B cell (primary cell): ENCODE data around the gene PLXNB2. TPM values are rescaled to one million over a fixed set of nuclear protein-coding genes. Genes with fewer than 3 reads are reported as not detected.

Experiments
- ATAC-seq: fragments of 200-7000 bp; cut with Tn5 transposase; one replicate; pipeline ENCODE4 v1.10.0; 2021; ENCODE audit warnings: low read depth, mild to moderate bottlenecking, moderate number of reproducible peaks, moderate library complexity
- CTCF ChIA-PET: fragments of 350-600 bp; sonication (Branson Sonifier 250); formaldehyde crosslinking; loops from one replicate; lab custom pipeline; 2021; ENCODE audit warnings: antibody characterized with exemption, inconsistent platforms; lab: Charles Lee
- POLR2A ChIA-PET: fragments of 350-600 bp; sonication (Branson Sonifier 250); formaldehyde crosslinking; loops from one replicate; lab custom pipeline; 2021; ENCODE audit warnings: antibody characterized with exemption; lab: Charles Lee
- DNase-seq: peaks from one replicate; pipeline ENCODE4 v3.0.0; 2013
- H2AFZ ChIP-seq: 2 replicates; pipeline ENCODE4 v1.6.1; 2012; ENCODE audit warnings: mild to moderate bottlenecking, low read depth, low read length; ENCODE audit not compliant: insufficient read depth, poor library complexity, severe bottlenecking
- H3K27ac ChIP-seq, 2 donors: 1 replicate in 1 of 2; 2 replicates in 1 of 2; pipeline ENCODE4 v1.5.1; 2012 to 2013; ENCODE audit warnings: low read length in 2 of 2, mild to moderate bottlenecking in 2 of 2, moderate library complexity in 1 of 2
- H3K27me3 ChIP-seq, 4 experiments: fragments of 200-600 bp in 1 of 4; sonication (generic) in 1 of 4; replicated peaks in 1 of 4; 1 replicate in 2 of 4; 2 replicates in 2 of 4; pipeline versions ENCODE4 v1.6.1 to v1.7.0; 2013 to 2016; ENCODE audit warnings: low read length in 3 of 4, mild to moderate bottlenecking in 2 of 4, mixed read lengths in 1 of 4, moderate library complexity in 1 of 4; ENCODE audit not compliant: insufficient read depth in 4 of 4, control insufficient read depth in 3 of 4; ENCODE audit errors: control extremely low read depth in 1 of 4
- H3K36me3 ChIP-seq, 2 experiments: replicated peaks in 1 of 2; 1 replicate in 1 of 2; 2 replicates in 1 of 2; pipeline versions ENCODE4 v1.6.1 to v1.7.1; 2013; ENCODE audit warnings: low read length in 1 of 2; ENCODE audit not compliant: insufficient read depth in 2 of 2, control insufficient read depth in 1 of 2; ENCODE audit errors: control extremely low read depth in 1 of 2, extremely low read depth in 1 of 2
- H3K4me1 ChIP-seq, 2 donors: fragments of 200-600 bp in 1 of 2; sonication (generic) in 1 of 2; 1 replicate in 1 of 2; 2 replicates in 1 of 2; pipeline versions ENCODE4 v1.5.1 to v1.6.1; 2013 to 2017; ENCODE audit warnings: low read length in 2 of 2; ENCODE audit not compliant: control insufficient read depth in 2 of 2, insufficient read depth in 2 of 2
- H3K4me2 ChIP-seq: replicated peaks from 2 replicates; pipeline ENCODE3; 2012; ENCODE audit warnings: mild to moderate bottlenecking, low read depth, low read length; ENCODE audit not compliant: poor library complexity, severe bottlenecking
- H3K4me3 ChIP-seq, 5 experiments: fragments of 200-600 bp in 1 of 5; sonication (generic) in 1 of 5; 1 replicate in 3 of 5; 2 replicates in 2 of 5; pipeline versions ENCODE4 v1.5.1 to v1.7.0; 2011 to 2016; ENCODE audit warnings: low read length in 4 of 5, mild to moderate bottlenecking in 4 of 5, low read depth in 2 of 5, control low read depth in 1 of 5, moderate library complexity in 1 of 5; ENCODE audit not compliant: insufficient read depth in 1 of 5; ENCODE audit errors: control extremely low read depth in 1 of 5, extremely low read depth in 1 of 5
- H3K79me2 ChIP-seq: fragments of 200-600 bp; sonication (generic); one replicate; pipeline ENCODE4 v1.6.0; 2016; ENCODE audit warnings: low read length; ENCODE audit not compliant: control insufficient read depth, insufficient read depth
- H3K9ac ChIP-seq: fragments of 200-600 bp; sonication (generic); 2 replicates; pipeline ENCODE4 v1.6.1; 2017; ENCODE audit warnings: mild to moderate bottlenecking, low read length, moderate library complexity
- H3K9me3 ChIP-seq, 3 donors: one replicate each; pipeline versions ENCODE4 v1.6.1 to v1.7.1; 2013; ENCODE audit warnings: low read length in 2 of 3; ENCODE audit not compliant: control insufficient read depth in 2 of 3, insufficient read depth in 1 of 3; ENCODE audit errors: control extremely low read depth in 1 of 3
- H4K20me1 ChIP-seq: 2 replicates; pipeline ENCODE4 v1.6.0; 2012; ENCODE audit warnings: mild to moderate bottlenecking, low read length; ENCODE audit not compliant: insufficient read depth, control insufficient read depth, poor library complexity, severe bottlenecking
- H3K27ac Mint-ChIP-seq: one replicate; pipeline ENCODE4 v1.8.0; 2021; ENCODE audit warnings: mixed read lengths
- H3K27me3 Mint-ChIP-seq: one replicate; pipeline ENCODE4 v1.8.0; 2021; ENCODE audit warnings: mixed read lengths
- H3K4me1 Mint-ChIP-seq: one replicate; pipeline ENCODE4 v1.8.0; 2021; ENCODE audit warnings: mixed read lengths
- H3K4me3 Mint-ChIP-seq: one replicate; pipeline ENCODE4 v1.8.0; 2021; ENCODE audit warnings: mixed read lengths
- H3K9me3 Mint-ChIP-seq: one replicate; pipeline ENCODE4 v1.8.0; 2022; ENCODE audit warnings: mixed read lengths; ENCODE audit not compliant: insufficient read depth
- CTCF ChIP-seq: fragments of 200-600 bp; IDR thresholded peaks from one replicate; pipeline ENCODE4 v1.8.0; 2022; ENCODE audit warnings: antibody characterized with exemption, mild to moderate bottlenecking
- EZH2 ChIP-seq: IDR thresholded peaks from 2 replicates; pipeline ENCODE4 v1.6.1; 2012; ENCODE audit warnings: borderline replicate concordance, low read depth, mild to moderate bottlenecking, moderate library complexity, low read length; ENCODE audit not compliant: insufficient read depth, poor library complexity, severe bottlenecking
- WGBS: methylation state at CpG from one replicate; pipeline ENCODE4 v1.1.5; 2013; ENCODE audit warnings: missing lambda C conversion rate; ENCODE audit not compliant: insufficient coverage; 5-methylcytosine and 5-hydroxymethylcytosine counted together
- intact Hi-C: fragments of 100-400 bp; cut with micrococcal nuclease; formaldehyde crosslinking; loops from one replicate; pipeline ENCODE4 v1.10.0; 2022
- polyA plus RNA-seq: library from polyadenylated mRNA; depleted of rRNA; stranded (reverse); fragments of >200 nt; gene quantifications from 2 replicates; pipeline ENCODE4 v1.2.3, GENCODE V29; 2012
- total RNA-seq, 2 donors: library from RNA; stranded (reverse); fragments of 120-200 nt in 1 of 2; gene quantifications; 1 replicate in 1 of 2; 2 replicates in 1 of 2; pipeline versions ENCODE4 v1.2.3 to v1.2.4, GENCODE V29; 2013 to 2022

PLXNB2 gene
- total and polyA plus RNA-seq, 2 donors (not counting 1 experiment from before 2014, with no cell fraction given) = 5.2 to 31.4 TPM

GRCh38 chr22:50357222-50357621 is 49.8 kb upstream of the PLXNB2 start:
- H3K27ac Mint-ChIP-seq = no peak overlapping the region
- Histone ChIP-seq H3K4me2 (no peak overlapping the region), H3K27ac (no peak overlapping the region), H3K4me1 (peaks cover 0 to 2% of the 10 kb centered on the region in 2 donors), H3K9me3 (no peaks in the 10 kb centered on the region), H3K27me3 (no peaks in the 10 kb centered on the region), H3K9ac (no peak overlapping the region), H3K4me3 (no peak overlapping the region), H3K79me2 (peaks cover 72% of the 10 kb centered on the region), H4K20me1 (peaks cover 49% of the 10 kb centered on the region), H3K36me3 (peaks cover 8 to 28% of the 10 kb centered on the region in 2 experiments), H2AFZ (no peak overlapping the region)
- intact Hi-C loops = no loop called here
- ATAC-seq (no peak), DNase-seq (no peak)
- TF ChIP-seq CTCF (peak; percentile 9), EZH2 (no peak)
- no peaks in the 10 kb centered on the region for H3K27me3 Mint-ChIP-seq
- CTCF ChIA-PET = interaction anchor here (1.2 kb wide), 1 partner anchor 141 kb away, joined by 3 read pairs; no protein-coding TSS in a partner anchor
- peaks cover 23% of the 10 kb centered on the region for H3K4me1 Mint-ChIP-seq
- no CpG with 5 or more reads among the region's 1 CpG for WGBS
- H3K4me3 Mint-ChIP-seq = no peak overlapping the region
- POLR2A ChIA-PET = no interaction called here
- H3K9me3 Mint-ChIP-seq = no peaks in the 10 kb centered on the region

GRCh38 chr22:50356186-50356585 is 48.7 kb upstream of the PLXNB2 start:
- DNase-seq = no peak
- no peak for ATAC-seq
- peaks cover 5 to 18% of the 10 kb centered on the region in 2 experiments for H3K36me3 ChIP-seq
- no CpG with 5 or more reads among the region's 8 CpGs for WGBS
- H3K27me3 ChIP-seq = no peaks in the 10 kb centered on the region
- H3K9ac ChIP-seq = no peak overlapping the region
- H3K4me2 ChIP-seq = no peak overlapping the region
- POLR2A ChIA-PET = no interaction called here
- no peak overlapping the region for H3K27ac ChIP-seq
- Mint-ChIP-seq H3K27ac (no peak overlapping the region), H3K9me3 (no peaks in the 10 kb centered on the region), H3K4me3 (no peak overlapping the region), H3K4me1 (peaks cover 16% of the 10 kb centered on the region), H3K27me3 (no peaks in the 10 kb centered on the region)
- H3K4me3 ChIP-seq = no peak overlapping the region
- no peaks in the 10 kb centered on the region for H3K9me3 ChIP-seq
- TF ChIP-seq CTCF (no peak), EZH2 (no peak)
- H3K79me2 ChIP-seq = peaks cover 62% of the 10 kb centered on the region
- H2AFZ ChIP-seq = no peak overlapping the region
- CTCF ChIA-PET = no interaction called here
- peaks cover 0 to 2% of the 10 kb centered on the region in 2 donors for H3K4me1 ChIP-seq
- peaks cover 39% of the 10 kb centered on the region for H4K20me1 ChIP-seq
- intact Hi-C loops = no loop called here
